H1 (cell line): Measurements from ENCODE around the gene ZDHHC9.

Experiments used
- ATF3 ChIP-seq: IDR thresholded peaks from 2 replicates; pipeline ENCODE4 v1.6.1; 2011; ENCODE audit warnings: low read depth, mild to moderate bottlenecking, low read length; ENCODE audit not compliant: insufficient read depth
- BACH1 ChIP-seq: IDR thresholded peaks from 2 replicates; pipeline ENCODE4 v1.6.1; 2012; ENCODE audit warnings: low read length, improper control_type of control experiment
- CEBPB ChIP-seq: IDR thresholded peaks from 2 replicates; pipeline ENCODE4 v1.6.1; 2012; ENCODE audit warnings: low read depth, low read length
- CTCF ChIP-seq, 3 experiments: IDR thresholded peaks; 1 replicate in 2 of 3; 2 replicates in 1 of 3; pipeline versions ENCODE4 v1.5.1 to v1.6.1; 2011; ENCODE audit warnings: low read length in 3 of 3, mild to moderate bottlenecking in 3 of 3, inconsistent platforms in 2 of 3, low read depth in 1 of 3, moderate library complexity in 1 of 3; ENCODE audit not compliant: insufficient read depth in 1 of 3; ENCODE audit errors: control extremely low read depth in 1 of 3
- EZH2 ChIP-seq: fragments of 200-600 bp; sonication (generic); IDR thresholded peaks from 2 replicates; pipeline ENCODE4 v1.7.1; 2012; ENCODE audit warnings: low read depth, mild to moderate bottlenecking, moderate library complexity, low read length, inconsistent platforms; ENCODE audit not compliant: severe bottlenecking
- GABPA ChIP-seq: IDR thresholded peaks from 2 replicates; pipeline ENCODE4 v1.6.1; 2011; ENCODE audit warnings: mild to moderate bottlenecking, low read length, moderate library complexity, borderline replicate concordance; ENCODE audit not compliant: insufficient read depth
- MAX ChIP-seq: IDR thresholded peaks from 2 replicates; pipeline ENCODE4 v1.6.1; 2012; ENCODE audit warnings: inconsistent platforms
- POU5F1 ChIP-seq: IDR thresholded peaks from 2 replicates; pipeline ENCODE4 v1.6.1; 2011; ENCODE audit warnings: low read depth, mild to moderate bottlenecking, low read length, moderate library complexity
- RFX5 ChIP-seq: IDR thresholded peaks from 2 replicates; pipeline ENCODE4 v1.6.1; 2011; ENCODE audit warnings: low read depth, low read length, improper control_type of control experiment, borderline replicate concordance
- SIN3A ChIP-seq, 2 experiments: IDR thresholded peaks in 1 of 2; conservative IDR thresholded peaks in 1 of 2; 2 replicates each; pipeline ENCODE4 v1.6.1; 2011 to 2012; ENCODE audit warnings: low read length in 2 of 2, improper control_type of control experiment in 1 of 2, low read depth in 1 of 2, mild to moderate bottlenecking in 1 of 2
- YY1 ChIP-seq: IDR thresholded peaks from 2 replicates; pipeline ENCODE4 v1.6.1; 2011; ENCODE audit warnings: low read depth, mild to moderate bottlenecking, low read length

- TF ChIP-seq CTCF (IDR thresholded peaks at IDR 0.05; ENCODE audit: control extremely low read depth in 1 of 3, insufficient read depth in 1 of 3, low read depth in 1 of 3, low read length in 3 of 3) = peak in 1 of 3 experiments; percentile 5; a peak in 1 of 4 replicates
- TF ChIP-seq EZH2 = no peak
- TF ChIP-seq SIN3A (conservative IDR thresholded peaks at IDR 0.05 in 1 of 2, IDR thresholded peaks at IDR 0.05 in 1 of 2; ENCODE audit: low read depth in 1 of 2, low read length in 2 of 2) = no peak
- no peak for TF ChIP-seq YY1
- no peak for TF ChIP-seq MAX
- no peak for TF ChIP-seq CEBPB
- TF ChIP-seq ATF3 = no peak
- TF ChIP-seq RFX5 = no peak
- no peak for TF ChIP-seq BACH1
- TF ChIP-seq POU5F1 = no peak
- no peak for TF ChIP-seq GABPA
These were observed 84.1 kb downstream of the ZDHHC9 start for GRCh38 chrX:129759576-129760061.
